Measurements from ENCODE around the gene FAF1.

GRCh38 chr1:50831300-50832061 lies 128.6 kb downstream of the FAF1 start:
- TF ChIP-seq CTCF (IDR thresholded peaks at IDR 0.05) = no peak
- TF ChIP-seq POLR2A (IDR thresholded peaks at IDR 0.05) = no peak
- TF ChIP-seq EP300 (IDR thresholded peaks at IDR 0.05; ENCODE audit: low read depth) = no peak

Data from transverse colon (tissue), 3 donors.